Measurements from ENCODE around the gene RAD9A.
A peak's percentile ranks its signal among the peaks of the same experiment; 100 is the strongest.
"Not testable (repeated sequence)": the region's sequence is repeated elsewhere in the genome, so short reads cannot be mapped to it uniquely, and the experiment has no call there.

RAD9A gene

GRCh38 chr11:67411785-67412152 is 20.0 kb downstream of the RAD9A start:
- DNase-seq: no peak

GRCh38 chr11:67412495-67413179 is 20.9 kb downstream of the RAD9A start:
- DNase-seq: no peak

- DNase-seq: no peak
Observed at GRCh38 chr11:67413266-67413849, 21.6 kb downstream of the RAD9A start.

- DNase-seq: no peak
Observed at GRCh38 chr11:67415501-67416304, 23.9 kb downstream of the RAD9A start, which contains the start of gene CARNS1. Gene CARNS1, plus strand, starts transcription at chr11:67415678. Its CDS starts 522 bp downstream, at chr11:67416200.

GRCh38 chr11:67416416-67417335 is 24.9 kb downstream of the RAD9A start:
- no peak for DNase-seq

GRCh38 chr11:67417425-67417824 is 25.6 kb downstream of the RAD9A start:
- no peak for DNase-seq

GRCh38 chr11:67418476-67419281 is 26.9 kb downstream of the RAD9A start:
- no peak for DNase-seq

GRCh38 chr11:67419325-67420049 is 27.7 kb downstream of the RAD9A start:
- DNase-seq: no peak

GRCh38 chr11:67420147-67420645 is 28.4 kb downstream of the RAD9A start:
- no peak for DNase-seq

- peak; percentile 48 for DNase-seq
Observed at GRCh38 chr11:67420646-67421429, 29.1 kb downstream of the RAD9A start.

GRCh38 chr11:67421430-67422031 is 29.7 kb downstream of the RAD9A start:
- DNase-seq: no peak

- DNase-seq: no peak
Observed at GRCh38 chr11:67422891-67423290, 31.1 kb downstream of the RAD9A start.

GRCh38 chr11:67423466-67423865 is 31.7 kb downstream of the RAD9A start:
- no peak for DNase-seq

- DNase-seq: no peak
Observed at GRCh38 chr11:67423891-67424613, 32.3 kb downstream of the RAD9A start.

GRCh38 chr11:67427364-67427859 is 35.6 kb downstream of the RAD9A start:
- DNase-seq: not testable (repeated sequence)

- peak; percentile 76 for DNase-seq
Observed at GRCh38 chr11:67428052-67429001, 36.5 kb downstream of the RAD9A start, which contains the start of gene RPS6KB2. Gene RPS6KB2, plus strand, starts transcription at chr11:67428494. Its CDS starts 52 bp downstream, at chr11:67428546.

- no peak for DNase-seq
Observed at GRCh38 chr11:67429038-67429668, 37.4 kb downstream of the RAD9A start.

Measured in DMS 273 treated with DMSO at 0.1 percent for 48 hours (cell line).